ENCODE measurements around the gene KRTCAP3.

Gene KRTCAP3

DNA sequence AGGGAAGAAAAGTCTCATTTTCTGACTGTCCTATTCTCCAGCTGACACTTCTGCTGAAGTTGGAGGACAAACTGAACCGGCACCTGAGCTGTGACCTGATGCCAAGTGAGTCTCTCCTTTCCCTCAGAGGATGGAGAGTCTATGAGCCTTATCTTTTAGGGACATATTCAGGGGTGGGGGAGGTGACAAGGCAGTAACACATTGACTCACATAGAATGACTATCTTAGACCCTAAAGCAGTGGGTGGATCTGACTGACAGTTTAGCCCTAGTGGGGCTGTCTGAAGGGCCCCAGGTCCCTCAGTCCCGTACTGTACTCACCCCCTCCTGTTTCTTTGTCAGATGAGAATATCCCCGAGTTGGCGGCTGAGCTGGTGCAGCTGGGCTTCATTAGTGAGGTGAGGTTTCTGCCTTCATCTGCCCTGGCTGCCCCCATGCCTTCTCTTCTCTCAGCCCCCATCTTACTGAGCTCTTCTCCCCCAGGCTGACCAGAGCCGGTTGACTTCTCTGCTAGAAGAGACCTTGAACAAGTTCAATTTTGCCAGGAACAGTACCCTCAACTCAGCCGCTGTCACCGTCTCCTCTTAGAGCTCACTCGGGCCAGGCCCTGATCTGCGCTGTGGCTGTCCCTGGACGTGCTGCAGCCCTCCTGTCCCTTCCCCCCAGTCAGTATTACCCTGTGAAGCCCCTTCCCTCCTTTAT, 805 bp upstream of the KRTCAP3 start:
- DNase-seq = no peak

DNA sequence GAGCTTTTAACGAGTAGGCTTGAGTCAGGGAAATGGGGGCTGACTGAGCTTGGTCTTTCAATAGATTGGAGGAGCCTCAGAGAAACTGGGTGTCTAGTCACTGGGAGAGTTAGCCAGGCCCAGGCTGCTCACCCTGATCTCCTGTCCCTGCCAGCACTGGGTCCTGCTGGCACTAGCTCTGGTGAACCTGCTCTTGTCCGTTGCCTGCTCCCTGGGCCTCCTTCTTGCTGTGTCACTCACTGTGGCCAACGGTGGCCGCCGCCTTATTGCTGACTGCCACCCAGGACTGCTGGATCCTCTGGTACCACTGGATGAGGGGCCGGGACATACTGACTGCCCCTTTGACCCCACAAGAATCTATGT, 720 bp downstream of the KRTCAP3 start:
- no peak for DNase-seq

DNA sequence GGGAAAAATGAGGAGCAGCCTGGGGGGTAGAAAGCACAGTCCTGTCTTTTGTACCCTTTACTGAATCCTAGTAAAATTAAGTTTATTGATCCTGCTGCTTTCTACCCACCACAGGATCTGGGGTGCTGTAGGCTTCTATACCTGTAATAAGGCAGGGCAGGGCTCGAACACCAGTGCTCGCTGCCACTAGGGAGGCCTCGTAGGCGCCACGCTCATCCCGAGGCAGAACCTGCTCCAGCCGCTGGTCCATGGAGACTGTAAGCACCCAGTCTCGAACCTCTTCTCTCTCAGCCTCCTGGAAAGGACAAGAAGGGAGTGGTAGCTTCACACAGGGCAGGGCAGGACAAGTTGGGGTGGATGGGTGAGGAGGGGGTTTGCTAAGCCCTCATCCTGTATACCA, 3.0 kb downstream of the KRTCAP3 start:
- no peak for DNase-seq

DNA sequence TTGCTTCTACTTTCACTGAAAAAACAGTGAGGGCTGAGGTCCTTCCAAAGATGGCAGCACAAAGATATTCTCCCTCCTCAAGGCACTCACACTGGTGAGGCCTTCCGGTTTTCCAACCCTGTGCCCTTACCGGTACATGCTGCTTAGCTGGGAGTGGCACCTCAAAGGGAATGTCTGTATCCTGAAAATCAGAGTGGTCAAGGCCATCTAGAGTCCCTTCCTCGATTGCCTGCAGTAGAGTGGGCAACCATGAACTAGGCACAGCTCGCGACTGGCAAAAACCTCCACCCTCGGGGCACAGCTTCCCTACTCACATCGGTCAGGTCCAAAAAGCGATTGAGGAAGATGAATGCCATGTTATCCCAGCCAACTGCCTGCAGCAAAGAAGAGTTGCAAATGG, 3.4 kb downstream of the KRTCAP3 start:
- DNase-seq = no peak

DNA sequence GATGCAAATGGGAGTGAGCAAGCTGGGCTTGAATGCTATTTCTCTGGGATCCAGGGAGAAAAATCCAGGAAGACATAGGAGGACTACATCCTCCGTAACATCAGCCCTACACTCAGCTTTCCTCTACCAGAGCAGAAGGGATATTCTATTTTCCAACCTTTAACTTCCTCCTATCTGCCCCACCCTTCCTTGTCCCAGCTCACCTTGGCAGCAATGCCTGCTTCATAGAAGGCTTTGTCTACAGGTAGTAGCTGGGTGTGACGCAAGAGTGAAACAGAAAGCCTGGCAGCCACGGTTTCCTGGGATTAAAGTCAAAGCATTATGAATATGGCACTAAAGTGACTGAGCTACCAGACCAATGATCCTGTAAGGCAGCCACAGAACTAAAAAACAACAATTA, 3.9 kb downstream of the KRTCAP3 start:
- DNase-seq = no peak

DNA sequence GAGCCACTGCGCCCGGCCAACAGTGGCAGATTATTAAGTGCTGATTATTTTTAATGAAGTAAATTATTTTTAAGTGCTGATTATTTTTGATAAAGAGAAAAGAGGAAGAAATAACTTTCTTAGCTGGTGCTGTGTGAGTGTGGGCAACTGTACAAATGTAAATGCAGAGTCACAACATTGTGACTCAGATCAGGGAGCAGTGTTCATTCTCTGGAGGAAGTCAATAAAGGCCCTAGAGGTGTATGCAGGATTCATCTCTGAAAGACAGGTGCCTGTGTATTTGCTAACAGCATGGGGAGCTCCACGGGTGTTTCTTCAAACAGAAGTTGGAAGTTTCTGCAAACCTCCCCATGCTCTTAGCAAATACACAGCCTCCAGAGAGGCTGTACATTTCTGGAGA, 6.2 kb downstream of the KRTCAP3 start:
- DNase-seq = no peak

DNA sequence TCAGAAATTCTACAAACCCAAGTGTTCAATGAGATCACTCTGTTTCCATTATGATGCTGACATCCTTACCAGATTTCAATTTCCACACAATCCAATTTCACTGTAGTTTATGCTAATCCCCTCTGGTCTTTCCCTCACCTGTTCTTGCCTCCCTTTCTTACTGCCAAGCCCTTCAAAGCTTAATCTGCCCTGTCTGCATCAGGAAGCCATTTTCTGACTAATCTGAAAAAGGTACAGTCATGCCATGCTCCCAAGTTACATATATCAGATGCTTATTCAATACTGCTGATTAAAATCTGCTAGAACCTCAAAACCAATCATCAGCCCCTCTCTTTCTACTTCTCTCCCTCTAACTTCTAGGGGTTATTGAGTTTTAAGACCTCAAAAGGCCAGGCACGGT, 8.9 kb downstream of the KRTCAP3 start:
- DNase-seq = no peak

DNA sequence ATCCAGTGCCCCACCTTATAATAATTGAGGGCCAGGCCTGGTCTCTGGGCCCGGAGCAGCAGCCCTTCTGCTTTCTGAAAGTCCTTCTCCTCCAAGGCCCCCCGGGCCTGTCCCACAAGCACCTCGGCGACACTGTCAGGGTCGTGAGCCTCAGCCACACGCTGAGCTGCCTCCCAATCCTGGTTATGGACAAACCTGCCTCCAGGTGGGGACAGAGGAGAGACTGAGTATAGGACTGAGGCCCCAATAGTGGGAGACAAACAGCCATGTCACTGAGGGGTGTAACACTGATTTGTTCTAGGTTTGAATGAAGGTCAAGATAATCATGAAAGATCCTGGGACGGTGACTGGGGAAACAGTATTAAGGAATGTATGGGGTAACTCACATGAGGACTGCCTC, 11.8 kb downstream of the KRTCAP3 start:
- no peak for DNase-seq

DNA sequence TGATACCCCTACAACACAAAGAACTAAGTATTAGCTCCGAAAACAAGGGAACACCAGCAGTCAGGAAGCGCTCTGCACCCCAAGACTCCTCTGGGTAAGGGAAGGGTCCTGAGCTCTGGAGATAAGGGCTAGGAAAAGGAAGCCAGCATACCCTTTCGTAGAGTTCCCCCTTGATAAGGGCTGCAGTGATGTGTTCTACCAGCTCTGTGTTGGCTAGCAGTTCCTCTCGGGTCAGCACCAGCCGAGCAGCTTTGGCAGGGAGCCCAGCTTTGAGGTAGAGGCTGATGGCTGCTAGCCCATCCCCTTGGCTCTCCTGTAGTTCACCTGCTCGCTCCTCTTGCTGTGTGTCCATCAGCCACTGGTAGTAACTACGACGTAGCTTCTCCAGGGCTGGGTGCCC, 18.9 kb downstream of the KRTCAP3 start:
- DNase-seq = no peak

DNA sequence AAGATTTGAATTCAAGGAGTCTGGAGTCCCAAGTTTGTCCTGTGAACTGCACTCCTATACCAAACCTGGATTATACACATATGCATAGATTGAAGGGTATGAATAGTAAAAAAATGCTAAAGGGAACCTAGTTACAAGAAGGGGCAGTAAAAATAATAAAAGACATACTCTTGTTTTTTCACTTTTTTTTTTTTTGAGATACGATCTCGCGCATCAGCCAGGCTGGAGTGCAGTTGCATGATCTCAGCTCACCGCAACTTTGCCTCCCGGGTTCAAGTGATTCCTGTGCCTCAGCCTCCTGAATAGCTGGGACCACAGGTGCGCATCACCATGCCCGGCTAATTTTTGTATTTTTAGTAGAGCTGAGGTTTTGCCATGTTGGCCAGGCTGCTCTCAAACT, 22.3 kb downstream of the KRTCAP3 start:
- no peak for DNase-seq

DNA sequence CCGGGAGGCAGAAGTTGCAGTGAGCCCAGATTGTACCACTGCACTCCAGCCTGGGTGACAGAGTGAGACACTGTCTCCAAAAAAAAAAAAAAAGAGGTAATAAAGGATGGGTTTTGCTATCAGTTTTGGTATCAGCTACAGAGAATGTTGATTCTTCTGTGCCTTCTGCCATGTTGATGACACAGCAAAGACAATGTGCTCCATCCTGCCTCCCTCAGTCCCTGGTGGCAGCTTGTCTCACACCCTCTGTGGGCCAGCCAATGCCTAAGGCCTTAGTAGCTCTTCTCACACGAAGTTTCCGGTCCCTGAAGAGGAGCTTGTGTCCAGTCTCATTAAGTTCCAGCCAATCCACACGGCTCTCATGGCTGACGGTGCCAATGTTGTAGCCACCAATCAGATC, 29.8 kb downstream of the KRTCAP3 start:
- DNase-seq = no peak

DNA sequence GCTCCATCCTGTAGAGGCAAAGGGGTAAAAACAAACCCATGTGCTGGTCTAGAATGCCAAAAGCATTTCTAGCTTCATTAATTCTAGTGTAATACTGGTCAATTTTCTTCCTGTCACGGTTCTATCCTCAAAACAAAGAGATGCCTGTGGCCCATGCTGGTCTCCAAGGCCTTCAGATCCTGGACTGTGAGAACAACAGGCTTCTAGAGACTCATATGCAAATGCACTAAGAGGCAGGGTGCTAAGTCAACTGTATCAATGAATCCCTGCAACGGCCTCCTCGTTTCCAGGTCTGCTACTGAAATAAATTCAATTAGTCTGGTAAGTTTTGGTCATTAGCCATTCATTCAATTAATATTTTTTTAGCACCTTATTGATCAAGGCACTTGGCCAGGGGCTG, 43.3 kb downstream of the KRTCAP3 start:
- no peak for DNase-seq

DNA sequence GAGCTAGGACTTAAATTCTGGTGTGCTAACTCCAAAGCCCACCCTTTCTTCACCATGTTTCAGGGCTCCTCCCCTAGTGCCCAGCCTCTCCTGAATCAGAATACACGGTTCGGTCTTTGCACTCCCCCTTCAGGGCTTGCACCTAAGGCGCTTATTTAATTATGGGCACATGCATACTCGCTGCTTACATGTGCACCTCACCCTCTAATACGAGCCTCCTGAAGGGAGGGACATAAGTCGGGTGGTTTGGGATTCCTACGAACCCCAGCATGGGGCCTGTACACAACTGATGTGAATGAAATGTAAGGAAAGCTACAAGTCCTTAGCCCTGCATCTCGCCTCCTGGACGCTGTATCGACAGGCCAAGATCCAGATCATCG, 46.9 kb downstream of the KRTCAP3 start:
- DNase-seq = peak; percentile 11

DNA sequence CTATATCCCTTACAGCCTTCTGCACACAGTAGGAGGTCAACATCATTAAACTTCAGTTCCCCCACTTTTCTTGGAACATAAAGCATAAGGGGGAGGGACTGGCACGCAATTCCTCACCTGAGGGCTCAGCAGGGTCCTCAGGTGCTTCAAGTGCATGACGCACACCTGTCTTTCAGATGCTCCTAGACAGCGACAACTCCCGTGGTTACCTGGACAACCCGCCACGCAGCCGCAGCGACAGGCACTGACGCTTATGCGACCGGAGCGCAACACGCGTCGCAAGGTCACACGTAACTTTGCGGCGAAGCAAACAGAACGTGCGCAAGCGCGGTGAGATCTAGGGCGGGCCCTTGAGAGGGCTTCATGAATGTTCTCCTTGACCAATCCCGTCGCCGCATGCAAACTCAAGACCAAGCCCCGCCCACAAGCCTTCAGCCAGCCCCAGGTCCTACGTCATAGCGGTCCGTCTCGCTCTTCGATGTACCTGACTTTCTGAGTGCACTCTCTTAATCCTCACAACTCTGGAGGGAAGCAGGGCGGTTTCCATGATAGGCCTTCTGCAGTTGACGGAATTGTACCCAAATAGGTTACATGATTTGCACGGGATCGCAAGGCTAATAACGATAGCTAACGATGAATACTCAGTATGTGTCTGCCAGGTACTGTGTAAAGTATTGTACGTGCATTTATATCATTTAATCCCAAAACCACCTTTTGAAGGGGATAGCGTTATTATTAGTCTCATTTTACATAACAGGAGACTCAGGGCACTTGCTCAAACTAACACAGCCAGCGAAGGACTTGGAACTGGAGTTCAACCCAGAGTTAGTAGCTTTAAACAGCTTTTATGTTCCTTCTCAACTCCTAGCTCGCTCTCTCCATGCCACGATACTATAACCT, 47.6 kb downstream of the KRTCAP3 start, which contains the start of gene IFT172:
Gene IFT172, minus strand, starts transcription at position 246 of the 900 bp plus-strand sequence. Its CDS starts 90 bp downstream, at position 156.
- DNase-seq = peak; percentile 98

DNA sequence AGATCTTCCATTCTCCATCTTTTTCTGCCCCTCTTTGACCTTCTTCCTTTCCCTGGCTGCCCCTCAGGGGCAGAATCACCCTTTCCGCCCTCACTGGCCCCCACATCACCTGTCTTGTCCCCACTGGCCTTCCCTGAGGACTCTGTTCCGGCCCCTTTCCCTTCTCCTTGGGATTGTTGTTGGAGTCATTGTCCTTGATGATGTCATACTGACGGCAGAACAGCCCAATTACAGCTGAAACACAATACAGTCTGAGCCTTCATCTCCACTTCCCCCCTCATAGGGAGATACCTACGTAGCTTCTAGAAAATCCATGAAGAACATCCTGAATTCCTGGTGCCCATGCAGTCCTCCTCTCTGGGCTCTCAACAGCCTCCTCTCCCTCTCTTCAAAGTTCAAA, 50.4 kb downstream of the KRTCAP3 start:
- DNase-seq = no peak

DNA sequence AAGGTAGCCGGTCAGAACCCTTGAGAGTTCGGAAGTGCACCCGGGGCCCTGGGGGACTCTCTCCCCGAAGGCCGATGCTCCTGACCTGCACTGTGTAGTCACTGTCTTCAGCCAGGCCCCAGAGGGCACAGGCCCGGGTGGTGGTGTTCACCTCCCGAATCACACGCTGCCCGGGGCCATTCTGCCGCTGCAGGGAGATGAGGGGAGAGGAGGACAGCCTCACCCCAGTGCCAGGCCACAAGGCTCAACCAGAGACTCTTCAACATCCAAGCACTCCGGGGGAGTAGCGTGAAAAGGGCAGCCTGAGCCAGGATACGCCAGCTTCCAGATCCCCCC, 51.7 kb downstream of the KRTCAP3 start:
- DNase-seq = no peak
